Ishikawa (cell line): Measurements from ENCODE around the gene ATP6V0E2.

ENCODE experiments used
- CEBPB ChIP-seq: IDR thresholded peaks from 2 replicates; pipeline ENCODE4 v1.6.1; 2012
- CREB1 ChIP-seq: IDR thresholded peaks from 2 replicates; pipeline ENCODE4 v1.6.1; 2012; ENCODE audit warnings: low read depth
- EGR1 ChIP-seq: IDR thresholded peaks from 2 replicates; pipeline ENCODE4 v1.6.1; 2012
- EP300 ChIP-seq: IDR thresholded peaks from 2 replicates; pipeline ENCODE4 v1.6.1; 2012; ENCODE audit warnings: borderline replicate concordance
- TAF1 ChIP-seq: IDR thresholded peaks from 2 replicates; pipeline ENCODE4 v1.6.1; 2012; ENCODE audit warnings: low read depth, mild to moderate bottlenecking
- TF ChIP-seq, protein P1 (sequence below): IDR thresholded peaks from 2 replicates; pipeline ENCODE4 v1.6.1; 2012; ENCODE audit warnings: low read depth, mild to moderate bottlenecking
- TF ChIP-seq, protein P2 (sequence below): IDR thresholded peaks from 2 replicates; pipeline ENCODE4 v1.6.1; 2012
- TF ChIP-seq, protein P3 (sequence below): IDR thresholded peaks from 2 replicates; pipeline ENCODE4 v1.6.1; 2012

DNA sequence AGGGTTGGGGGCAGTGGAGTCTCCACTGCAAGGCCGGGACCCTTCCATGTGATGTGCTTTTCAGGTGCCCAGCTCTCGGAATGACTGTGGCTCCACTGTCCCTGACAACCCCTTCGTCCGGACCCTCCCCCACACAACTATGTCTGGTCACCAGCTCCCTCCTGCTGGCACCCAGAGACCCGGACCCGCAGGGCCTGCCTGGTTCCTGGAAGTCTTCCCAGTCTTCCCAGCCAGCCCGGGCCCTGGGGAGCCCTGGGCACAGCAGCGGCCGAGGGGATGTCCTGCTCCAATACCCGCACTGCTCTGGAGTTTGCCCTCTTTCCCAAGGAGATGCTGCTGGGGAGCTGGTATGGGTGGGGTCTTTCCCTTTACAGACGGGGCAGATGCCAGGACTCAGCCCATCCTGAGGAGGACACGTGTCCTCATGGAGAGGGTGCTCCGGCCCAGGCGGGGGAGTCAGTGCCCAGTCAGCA, 5.5 kb downstream of the ATP6V0E2 start:
- TF ChIP-seq, protein P1, sequence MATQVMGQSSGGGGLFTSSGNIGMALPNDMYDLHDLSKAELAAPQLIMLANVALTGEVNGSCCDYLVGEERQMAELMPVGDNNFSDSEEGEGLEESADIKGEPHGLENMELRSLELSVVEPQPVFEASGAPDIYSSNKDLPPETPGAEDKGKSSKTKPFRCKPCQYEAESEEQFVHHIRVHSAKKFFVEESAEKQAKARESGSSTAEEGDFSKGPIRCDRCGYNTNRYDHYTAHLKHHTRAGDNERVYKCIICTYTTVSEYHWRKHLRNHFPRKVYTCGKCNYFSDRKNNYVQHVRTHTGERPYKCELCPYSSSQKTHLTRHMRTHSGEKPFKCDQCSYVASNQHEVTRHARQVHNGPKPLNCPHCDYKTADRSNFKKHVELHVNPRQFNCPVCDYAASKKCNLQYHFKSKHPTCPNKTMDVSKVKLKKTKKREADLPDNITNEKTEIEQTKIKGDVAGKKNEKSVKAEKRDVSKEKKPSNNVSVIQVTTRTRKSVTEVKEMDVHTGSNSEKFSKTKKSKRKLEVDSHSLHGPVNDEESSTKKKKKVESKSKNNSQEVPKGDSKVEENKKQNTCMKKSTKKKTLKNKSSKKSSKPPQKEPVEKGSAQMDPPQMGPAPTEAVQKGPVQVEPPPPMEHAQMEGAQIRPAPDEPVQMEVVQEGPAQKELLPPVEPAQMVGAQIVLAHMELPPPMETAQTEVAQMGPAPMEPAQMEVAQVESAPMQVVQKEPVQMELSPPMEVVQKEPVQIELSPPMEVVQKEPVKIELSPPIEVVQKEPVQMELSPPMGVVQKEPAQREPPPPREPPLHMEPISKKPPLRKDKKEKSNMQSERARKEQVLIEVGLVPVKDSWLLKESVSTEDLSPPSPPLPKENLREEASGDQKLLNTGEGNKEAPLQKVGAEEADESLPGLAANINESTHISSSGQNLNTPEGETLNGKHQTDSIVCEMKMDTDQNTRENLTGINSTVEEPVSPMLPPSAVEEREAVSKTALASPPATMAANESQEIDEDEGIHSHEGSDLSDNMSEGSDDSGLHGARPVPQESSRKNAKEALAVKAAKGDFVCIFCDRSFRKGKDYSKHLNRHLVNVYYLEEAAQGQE, result no peak
- TF ChIP-seq EGR1 (no peak), CEBPB (no peak), TAF1 (no peak), EP300 (no peak), CREB1 (no peak)
- TF ChIP-seq, protein P2, sequence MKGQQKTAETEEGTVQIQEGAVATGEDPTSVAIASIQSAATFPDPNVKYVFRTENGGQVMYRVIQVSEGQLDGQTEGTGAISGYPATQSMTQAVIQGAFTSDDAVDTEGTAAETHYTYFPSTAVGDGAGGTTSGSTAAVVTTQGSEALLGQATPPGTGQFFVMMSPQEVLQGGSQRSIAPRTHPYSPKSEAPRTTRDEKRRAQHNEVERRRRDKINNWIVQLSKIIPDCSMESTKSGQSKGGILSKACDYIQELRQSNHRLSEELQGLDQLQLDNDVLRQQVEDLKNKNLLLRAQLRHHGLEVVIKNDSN, result no peak
- TF ChIP-seq, protein P3, sequence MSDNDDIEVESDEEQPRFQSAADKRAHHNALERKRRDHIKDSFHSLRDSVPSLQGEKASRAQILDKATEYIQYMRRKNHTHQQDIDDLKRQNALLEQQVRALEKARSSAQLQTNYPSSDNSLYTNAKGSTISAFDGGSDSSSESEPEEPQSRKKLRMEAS, result no peak
